Midbrain (tissue), 1 donor: ENCODE results near the gene GDF3.
A peak's percentile ranks its signal among the peaks of the same experiment; 100 is the strongest.
"Not testable (repeated sequence)": the region's sequence is repeated elsewhere in the genome, so short reads cannot be mapped to it uniquely, and the experiment has no call there.

Experiments used
- DNase-seq: peaks from one replicate; lab custom pipeline; 2025; lab: John Stamatoyannopoulos, UW

The GDF3 gene

GRCh38 chr12:7695566-7696197 is at the start of gene GDF3:
Gene GDF3 (minus strand): TSS chr12:7695775. CDS start chr12:7695728, 47 bp downstream.
- no peak for DNase-seq

- DNase-seq: no peak
Observed at GRCh38 chr12:7732993-7733392, 37.4 kb upstream of the GDF3 start.

- no peak for DNase-seq
Observed at GRCh38 chr12:7731486-7731885, 35.9 kb upstream of the GDF3 start.

- not testable (repeated sequence) for DNase-seq
Observed at GRCh38 chr12:7730984-7731383, 35.4 kb upstream of the GDF3 start.

GRCh38 chr12:7729746-7730145 is 34.2 kb upstream of the GDF3 start:
- no peak for DNase-seq

GRCh38 chr12:7723926-7724325 is 28.4 kb upstream of the GDF3 start:
- no peak for DNase-seq

GRCh38 chr12:7719946-7720730 is 24.6 kb upstream of the GDF3 start:
- no peak for DNase-seq

GRCh38 chr12:7716381-7716780 is 20.8 kb upstream of the GDF3 start:
- no peak for DNase-seq

GRCh38 chr12:7712841-7713442 is 17.4 kb upstream of the GDF3 start:
- no peak for DNase-seq

- no peak for DNase-seq
Observed at GRCh38 chr12:7711133-7711532, 15.6 kb upstream of the GDF3 start, which contains the start of gene DPPA3. Gene DPPA3 (plus strand): TSS chr12:7711433. CDS start chr12:7711571, 138 bp downstream.

GRCh38 chr12:7709969-7710675 is 14.5 kb upstream of the GDF3 start:
- DNase-seq: no peak

- no peak for DNase-seq
Observed at GRCh38 chr12:7705846-7706245, 10.3 kb upstream of the GDF3 start.

- no peak for DNase-seq
Observed at GRCh38 chr12:7695237-7695560, 376 bp downstream of the GDF3 start.

- no peak for DNase-seq
Observed at GRCh38 chr12:7694556-7695236, 879 bp downstream of the GDF3 start.

- DNase-seq: no peak
Observed at GRCh38 chr12:7693793-7694192, 1.8 kb downstream of the GDF3 start.

- no peak for DNase-seq
Observed at GRCh38 chr12:7681535-7681934, 14.0 kb downstream of the GDF3 start.

GRCh38 chr12:7679251-7680045 is 16.1 kb downstream of the GDF3 start:
- no peak for DNase-seq

- DNase-seq: no peak
Observed at GRCh38 chr12:7678744-7679143, 16.8 kb downstream of the GDF3 start.

GRCh38 chr12:7677432-7677888 is 18.1 kb downstream of the GDF3 start:
- peak; percentile 8 for DNase-seq

GRCh38 chr12:7675455-7675854 is 20.1 kb downstream of the GDF3 start:
- not testable (repeated sequence) for DNase-seq

- no peak for DNase-seq
Observed at GRCh38 chr12:7668171-7668570, 27.4 kb downstream of the GDF3 start.
